Measurements from ENCODE around the gene ITGAE.
"Not testable (repeated sequence)": the region's sequence is repeated elsewhere in the genome, so short reads cannot be mapped to it uniquely, and the experiment has no call there.

The ITGAE gene

GRCh38 chr17:3730881-3731429, 70.0 kb downstream of the ITGAE start:
- no peak overlapping the region for H2AFZ ChIP-seq (ENCODE audit: low read length)

DNA sequence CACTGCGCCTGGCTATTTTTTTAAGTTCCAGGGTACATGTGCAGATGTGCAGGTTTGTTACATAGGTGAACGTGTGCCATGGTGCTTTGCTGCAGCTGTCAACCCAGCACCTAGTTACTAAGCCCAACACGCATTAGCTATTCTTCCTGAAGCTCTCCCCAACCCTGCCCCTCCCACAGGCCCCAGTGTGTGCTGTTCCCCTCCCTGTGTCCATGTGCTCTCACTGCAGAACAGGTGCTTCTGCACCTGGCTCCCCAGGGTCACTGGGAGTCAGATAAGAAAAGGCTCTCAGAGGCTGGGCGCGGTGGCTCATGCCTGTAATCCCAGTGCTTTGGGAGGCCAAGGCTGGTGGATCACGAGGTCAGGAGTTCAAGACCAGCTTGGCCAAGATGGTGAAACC, 71.1 kb downstream of the ITGAE start:
- H3K9me3 ChIP-seq (ENCODE audit: insufficient read depth, low read depth, low read length): no peaks in the 10 kb centered on the region
- H3K4me2 ChIP-seq (ENCODE audit: low read depth, low read length, poor library complexity, severe bottlenecking): no peak overlapping the region
- H3K36me3 ChIP-seq (ENCODE audit: insufficient read depth, low read length): no peaks in the 10 kb centered on the region; the same call in 1 of the 2 replicates
- peaks cover 38% of the 10 kb centered on the region for H3K79me2 ChIP-seq (ENCODE audit: insufficient read depth, low read length)
- no peaks in the 10 kb centered on the region for H3K9me2 ChIP-seq (replicated peaks; ENCODE audit: low read depth, low read length)
- TF ChIP-seq, protein P1, sequence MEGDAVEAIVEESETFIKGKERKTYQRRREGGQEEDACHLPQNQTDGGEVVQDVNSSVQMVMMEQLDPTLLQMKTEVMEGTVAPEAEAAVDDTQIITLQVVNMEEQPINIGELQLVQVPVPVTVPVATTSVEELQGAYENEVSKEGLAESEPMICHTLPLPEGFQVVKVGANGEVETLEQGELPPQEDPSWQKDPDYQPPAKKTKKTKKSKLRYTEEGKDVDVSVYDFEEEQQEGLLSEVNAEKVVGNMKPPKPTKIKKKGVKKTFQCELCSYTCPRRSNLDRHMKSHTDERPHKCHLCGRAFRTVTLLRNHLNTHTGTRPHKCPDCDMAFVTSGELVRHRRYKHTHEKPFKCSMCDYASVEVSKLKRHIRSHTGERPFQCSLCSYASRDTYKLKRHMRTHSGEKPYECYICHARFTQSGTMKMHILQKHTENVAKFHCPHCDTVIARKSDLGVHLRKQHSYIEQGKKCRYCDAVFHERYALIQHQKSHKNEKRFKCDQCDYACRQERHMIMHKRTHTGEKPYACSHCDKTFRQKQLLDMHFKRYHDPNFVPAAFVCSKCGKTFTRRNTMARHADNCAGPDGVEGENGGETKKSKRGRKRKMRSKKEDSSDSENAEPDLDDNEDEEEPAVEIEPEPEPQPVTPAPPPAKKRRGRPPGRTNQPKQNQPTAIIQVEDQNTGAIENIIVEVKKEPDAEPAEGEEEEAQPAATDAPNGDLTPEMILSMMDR (conservative IDR thresholded peaks at IDR 0.05; ENCODE audit: low read length): no peak
- no peak for TF ChIP-seq EZH2phosphoT487 (IDR thresholded peaks at IDR 0.05; ENCODE audit: borderline replicate concordance)
- H3K4me1 ChIP-seq (ENCODE audit: insufficient read depth, low read length, poor library complexity, severe bottlenecking): peaks cover 29% of the 10 kb centered on the region
- no peak overlapping the region for H3K9ac ChIP-seq (ENCODE audit: low read depth, low read length, poor library complexity, severe bottlenecking)
- H3K4me3 ChIP-seq (ENCODE audit: low read length, poor library complexity, severe bottlenecking): no peak overlapping the region
- no peak overlapping the region for H2AFZ ChIP-seq (ENCODE audit: low read length)
- no peaks in the 10 kb centered on the region for H3K27me3 ChIP-seq (ENCODE audit: insufficient read depth, low read length, poor library complexity, severe bottlenecking)
- H3F3A ChIP-seq (ENCODE audit: low read depth): no peaks in the 10 kb centered on the region
- H4K20me1 ChIP-seq (ENCODE audit: insufficient read depth, low read length, poor library complexity, severe bottlenecking): peaks cover 9% of the 10 kb centered on the region

More at GRCh38 chr17:3730881-3731429, 70.0 kb downstream of the ITGAE start:
- no peak overlapping the region for H3K9ac ChIP-seq (ENCODE audit: low read depth, low read length, poor library complexity, severe bottlenecking)
- no peak overlapping the region for H3K4me2 ChIP-seq (ENCODE audit: low read depth, low read length, poor library complexity, severe bottlenecking)
- H3K9me3 ChIP-seq (ENCODE audit: insufficient read depth, low read depth, low read length): no peaks in the 10 kb centered on the region
- H3F3A ChIP-seq (ENCODE audit: low read depth): no peaks in the 10 kb centered on the region
- no peaks in the 10 kb centered on the region for H3K27me3 ChIP-seq (ENCODE audit: insufficient read depth, low read length, poor library complexity, severe bottlenecking)
- TF ChIP-seq EZH2phosphoT487 (IDR thresholded peaks at IDR 0.05; ENCODE audit: borderline replicate concordance): no peak
- TF ChIP-seq, protein P1 (conservative IDR thresholded peaks at IDR 0.05; ENCODE audit: low read length): no peak
- no peak overlapping the region for H3K4me3 ChIP-seq (ENCODE audit: low read length, poor library complexity, severe bottlenecking)
- no peaks in the 10 kb centered on the region for H3K9me2 ChIP-seq (replicated peaks; ENCODE audit: low read depth, low read length)
- H3K4me1 ChIP-seq (ENCODE audit: insufficient read depth, low read length, poor library complexity, severe bottlenecking): peaks cover 18% of the 10 kb centered on the region
- H3K79me2 ChIP-seq (ENCODE audit: insufficient read depth, low read length): peaks cover 28% of the 10 kb centered on the region
- H3K36me3 ChIP-seq (ENCODE audit: insufficient read depth, low read length): no peaks in the 10 kb centered on the region; the same call in 1 of the 2 replicates
- H4K20me1 ChIP-seq (ENCODE audit: insufficient read depth, low read length, poor library complexity, severe bottlenecking): peaks cover 2% of the 10 kb centered on the region

DNA sequence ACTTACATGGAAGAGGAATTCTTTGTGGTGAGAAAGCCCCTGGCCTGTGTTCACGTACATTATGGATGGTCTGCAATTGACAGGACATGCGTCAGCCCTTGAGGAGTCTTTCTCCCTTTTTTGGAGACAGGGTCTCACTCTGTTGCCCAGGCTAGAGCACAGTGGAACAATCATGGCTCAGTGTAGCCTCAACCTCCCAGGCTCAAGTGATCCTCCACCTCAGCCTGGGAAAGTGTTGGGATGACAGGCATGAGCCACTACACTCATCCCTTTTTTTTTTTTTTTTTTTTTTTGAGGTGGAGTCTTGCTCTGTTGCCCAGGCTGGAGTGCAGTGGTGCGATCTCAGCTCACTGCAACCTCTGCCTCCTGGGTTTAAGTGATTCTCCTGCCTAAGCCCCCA, 72.9 kb downstream of the ITGAE start:
- H2AFZ ChIP-seq (ENCODE audit: low read length); H3K27me3 ChIP-seq (ENCODE audit: insufficient read depth, low read length, poor library complexity, severe bottlenecking); H3K36me3 ChIP-seq (ENCODE audit: insufficient read depth, low read length); H3K9me2 ChIP-seq (replicated peaks; ENCODE audit: low read depth, low read length); H3F3A ChIP-seq (ENCODE audit: low read depth); H3K4me3 ChIP-seq (ENCODE audit: low read length, poor library complexity, severe bottlenecking); H3K9me3 ChIP-seq (ENCODE audit: insufficient read depth, low read depth, low read length): not testable (repeated sequence)
- Histone ChIP-seq H3K4me1 (ENCODE audit: insufficient read depth, low read length, poor library complexity, severe bottlenecking) (peaks cover 34% of the 10 kb centered on the region), H3K9ac (ENCODE audit: low read depth, low read length, poor library complexity, severe bottlenecking) (peak overlapping the region; percentile 15), H3K79me2 (ENCODE audit: insufficient read depth, low read length) (peaks cover 55% of the 10 kb centered on the region), H3K4me2 (ENCODE audit: low read depth, low read length, poor library complexity, severe bottlenecking) (peak overlapping the region; percentile 97), H4K20me1 (ENCODE audit: insufficient read depth, low read length, poor library complexity, severe bottlenecking) (peaks cover 19% of the 10 kb centered on the region)

DNA sequence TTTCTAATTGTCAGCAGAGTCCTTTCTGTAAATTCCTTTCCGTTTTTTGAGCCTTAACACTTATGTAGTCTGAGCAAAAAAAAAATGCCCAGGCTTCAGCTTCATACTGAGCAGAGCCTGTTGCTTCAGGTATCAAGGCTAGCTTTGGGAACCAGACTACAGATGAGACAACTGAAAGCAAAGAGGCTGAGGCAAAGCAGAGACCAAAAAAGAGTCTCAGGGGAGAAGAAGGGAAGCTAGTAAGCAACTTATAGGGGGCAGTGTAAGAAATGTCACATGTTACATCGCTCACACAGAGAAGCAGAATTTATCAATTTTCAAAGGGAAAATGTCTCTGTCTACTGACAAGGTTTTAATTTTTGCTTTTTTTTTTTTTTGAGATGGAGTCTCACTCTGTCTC, 73.9 kb downstream of the ITGAE start:
- Histone ChIP-seq H3K27me3 (ENCODE audit: insufficient read depth, low read length, poor library complexity, severe bottlenecking) (no peaks in the 10 kb centered on the region), H3K9me3 (ENCODE audit: insufficient read depth, low read depth, low read length) (no peaks in the 10 kb centered on the region), H3K79me2 (ENCODE audit: insufficient read depth, low read length) (peaks cover 65% of the 10 kb centered on the region), H3F3A (ENCODE audit: low read depth) (no peaks in the 10 kb centered on the region), H3K36me3 (ENCODE audit: insufficient read depth, low read length) (no peaks in the 10 kb centered on the region; the same call in 1 of the 2 replicates), H3K4me2 (ENCODE audit: low read depth, low read length, poor library complexity, severe bottlenecking) (peak overlapping the region; percentile 97), H2AFZ (ENCODE audit: low read length) (no peak overlapping the region), H3K4me3 (ENCODE audit: low read length, poor library complexity, severe bottlenecking) (peak overlapping the region; percentile 68), H3K9me2 (replicated peaks; ENCODE audit: low read depth, low read length) (no peaks in the 10 kb centered on the region), H3K4me1 (ENCODE audit: insufficient read depth, low read length, poor library complexity, severe bottlenecking) (peaks cover 43% of the 10 kb centered on the region), H4K20me1 (ENCODE audit: insufficient read depth, low read length, poor library complexity, severe bottlenecking) (peaks cover 19% of the 10 kb centered on the region), H3K9ac (ENCODE audit: low read depth, low read length, poor library complexity, severe bottlenecking) (peak overlapping the region; percentile 95)
- TF ChIP-seq, protein P1 (conservative IDR thresholded peaks at IDR 0.05; ENCODE audit: low read length): no peak
- no peak for TF ChIP-seq EZH2phosphoT487 (IDR thresholded peaks at IDR 0.05; ENCODE audit: borderline replicate concordance)

Measured in Loucy (cell line).